ENCODE data around the gene LRRC8D. TPM values are rescaled to one million over a fixed set of nuclear protein-coding genes. Genes with fewer than 3 reads are reported as not detected.
"Not testable (repeated sequence)": the region's sequence is repeated elsewhere in the genome, so short reads cannot be mapped to it uniquely, and the experiment has no call there.

The LRRC8D gene
- total RNA-seq = 10 to 100 TPM; 14.4 to 17.7 (median 15.7) TPM

DNA sequence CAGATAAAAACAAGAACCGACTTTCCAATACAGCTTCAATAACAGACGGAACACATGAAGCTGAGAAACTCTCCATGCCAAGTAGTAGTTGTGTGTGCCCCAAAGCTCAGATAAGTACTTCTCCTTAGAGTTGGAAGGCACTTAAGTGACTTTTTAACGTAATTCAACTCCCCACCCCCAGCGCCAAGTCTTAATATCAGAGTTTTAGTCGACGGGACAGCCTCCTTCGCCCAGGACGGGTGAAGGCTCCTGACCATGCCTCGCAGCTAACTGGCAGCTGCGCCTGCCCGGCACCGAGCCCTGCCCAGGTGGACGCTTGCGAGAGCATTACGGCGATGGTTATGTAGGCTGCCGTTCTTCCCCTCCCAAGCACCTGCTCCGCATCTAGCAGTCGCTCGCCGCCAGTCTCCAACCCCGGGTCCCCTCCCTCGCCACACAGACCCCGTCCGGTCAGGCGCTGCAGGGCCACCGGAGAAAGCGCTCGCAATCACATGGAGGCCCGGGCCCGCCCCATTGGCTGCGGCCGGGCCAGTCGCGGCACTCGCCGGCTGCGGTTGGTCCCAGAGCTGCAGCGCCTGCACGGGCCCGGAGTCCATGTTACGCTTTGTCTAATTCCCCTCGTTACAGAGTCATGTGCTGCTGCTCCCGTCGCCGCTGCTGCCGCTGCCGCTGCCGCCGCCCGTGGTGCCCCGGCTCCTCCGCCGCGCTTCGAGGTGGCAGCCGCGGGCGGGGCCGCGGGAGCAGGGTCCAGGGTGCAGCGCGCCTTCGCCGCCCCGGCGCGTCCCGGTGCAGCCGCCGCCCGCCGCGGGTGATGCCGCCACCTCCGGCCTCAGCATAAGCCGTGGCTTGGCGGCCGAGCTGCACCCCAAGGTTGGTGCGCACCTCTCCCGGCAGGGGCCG, at the start of gene LRRC8D:
Gene LRRC8D (plus strand): TSS at position 611 of the 900 bp plus-strand sequence. CDS start 112,037 bp downstream, outside the sequence.
- intact Hi-C loops (cut with DNase I; ENCODE audit: low total_unique reads) = no loop called here
- WGBS, 2 donors = 0 to 1% methylated on average over 31 to 46 of the region's 82 CpGs
- H3K4me3 ChIP-seq (ENCODE audit: low read depth, poor library complexity, severe bottlenecking) = peak within 1 kb of the TSS; percentile 82
- TF ChIP-seq POLR2A (IDR thresholded peaks at IDR 0.05) = no peak
- TF ChIP-seq, protein P1, sequence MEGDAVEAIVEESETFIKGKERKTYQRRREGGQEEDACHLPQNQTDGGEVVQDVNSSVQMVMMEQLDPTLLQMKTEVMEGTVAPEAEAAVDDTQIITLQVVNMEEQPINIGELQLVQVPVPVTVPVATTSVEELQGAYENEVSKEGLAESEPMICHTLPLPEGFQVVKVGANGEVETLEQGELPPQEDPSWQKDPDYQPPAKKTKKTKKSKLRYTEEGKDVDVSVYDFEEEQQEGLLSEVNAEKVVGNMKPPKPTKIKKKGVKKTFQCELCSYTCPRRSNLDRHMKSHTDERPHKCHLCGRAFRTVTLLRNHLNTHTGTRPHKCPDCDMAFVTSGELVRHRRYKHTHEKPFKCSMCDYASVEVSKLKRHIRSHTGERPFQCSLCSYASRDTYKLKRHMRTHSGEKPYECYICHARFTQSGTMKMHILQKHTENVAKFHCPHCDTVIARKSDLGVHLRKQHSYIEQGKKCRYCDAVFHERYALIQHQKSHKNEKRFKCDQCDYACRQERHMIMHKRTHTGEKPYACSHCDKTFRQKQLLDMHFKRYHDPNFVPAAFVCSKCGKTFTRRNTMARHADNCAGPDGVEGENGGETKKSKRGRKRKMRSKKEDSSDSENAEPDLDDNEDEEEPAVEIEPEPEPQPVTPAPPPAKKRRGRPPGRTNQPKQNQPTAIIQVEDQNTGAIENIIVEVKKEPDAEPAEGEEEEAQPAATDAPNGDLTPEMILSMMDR (IDR thresholded peaks at IDR 0.05) = no peak
- DNase-seq (ENCODE audit: low spot score in 2 of 2) = peak; percentile 69 to 93

DNA sequence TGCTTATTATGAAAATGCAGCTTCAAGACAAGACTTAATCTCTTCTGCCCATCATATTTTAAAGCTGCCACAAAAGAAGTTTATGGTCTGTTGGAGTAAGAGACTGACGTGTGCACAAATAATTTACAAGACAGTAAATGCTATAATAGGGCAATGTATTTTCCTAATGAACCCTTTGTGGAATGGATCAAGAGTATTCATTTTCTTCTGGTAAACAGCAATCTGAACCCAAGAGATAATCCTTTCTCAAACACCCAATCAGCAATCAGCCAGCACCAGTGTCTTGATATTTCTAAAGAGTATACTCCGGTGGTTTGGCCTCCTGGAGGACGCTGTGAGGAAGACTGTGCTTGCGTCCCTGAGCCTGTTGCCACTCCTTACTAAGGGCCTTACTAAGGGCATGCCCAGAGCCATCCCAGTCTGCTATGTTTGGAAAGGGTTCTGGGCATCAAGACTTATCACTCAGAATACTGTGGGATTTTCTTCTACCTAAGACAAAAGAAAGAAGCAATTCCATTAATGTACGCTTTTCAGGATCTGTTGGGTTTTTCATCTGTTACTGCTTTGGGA, 48.8 kb upstream of the LRRC8D start:
- intact Hi-C loops (cut with DNase I; ENCODE audit: low total_unique reads) = no loop called here
- no peak for DNase-seq (ENCODE audit: low spot score in 2 of 2)
- WGBS, 2 donors = 87 to 90% methylated on average over 5 of the region's 5 CpGs
- no peak for TF ChIP-seq POLR2A (IDR thresholded peaks at IDR 0.05)
- TF ChIP-seq, protein P1 (IDR thresholded peaks at IDR 0.05) = no peak
- H3K4me3 ChIP-seq (ENCODE audit: low read depth, poor library complexity, severe bottlenecking) = no peak overlapping the region

DNA sequence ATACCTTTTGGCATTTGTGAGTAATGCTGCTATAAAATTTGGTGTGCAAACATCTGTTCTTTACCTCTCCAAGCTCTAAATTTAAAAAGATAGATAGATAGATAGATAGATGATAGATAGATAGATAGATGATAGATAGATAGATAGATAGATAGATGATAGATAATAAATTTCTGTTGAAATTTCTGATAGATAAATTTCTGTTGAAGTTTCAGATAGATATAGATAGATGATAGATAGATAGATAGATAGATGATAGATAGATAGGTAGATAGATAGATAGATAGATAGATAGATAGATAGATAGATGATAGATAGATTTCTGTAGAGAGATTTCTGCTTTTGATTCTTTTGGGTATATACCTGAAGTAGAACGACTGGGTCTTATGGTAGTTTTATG, 44.7 kb upstream of the LRRC8D start:
- intact Hi-C loops (cut with DNase I; ENCODE audit: low total_unique reads); DNase-seq (ENCODE audit: low spot score in 2 of 2); H3K4me3 ChIP-seq (ENCODE audit: low read depth, poor library complexity, severe bottlenecking): not testable (repeated sequence)
- WGBS, 2 donors = 89 to 90% methylated on average over 1 of the region's 1 CpG

DNA sequence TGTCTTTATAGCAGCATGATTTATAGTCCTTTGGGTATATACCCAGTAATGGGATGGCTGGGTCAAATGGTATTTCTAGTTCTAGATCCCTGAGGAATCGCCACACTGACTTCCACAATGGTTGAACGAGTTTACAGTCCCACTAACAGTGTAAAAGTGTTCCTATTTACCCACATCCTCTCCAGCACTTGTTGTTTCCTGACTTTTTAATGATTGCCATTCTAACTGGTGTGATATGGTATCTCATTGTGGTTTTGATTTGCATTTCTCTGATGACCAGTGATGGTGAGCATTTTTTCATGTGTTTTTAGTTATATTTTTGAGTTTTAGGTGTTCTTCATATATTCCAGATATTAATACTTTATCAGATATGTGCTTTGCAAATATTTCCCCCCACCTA, 43.6 kb upstream of the LRRC8D start:
- H3K4me3 ChIP-seq (ENCODE audit: low read depth, poor library complexity, severe bottlenecking); DNase-seq (ENCODE audit: low spot score in 2 of 2); intact Hi-C loops (cut with DNase I; ENCODE audit: low total_unique reads): not testable (repeated sequence)
- WGBS, 2 donors = 91 to 92% methylated on average over 2 of the region's 2 CpGs

DNA sequence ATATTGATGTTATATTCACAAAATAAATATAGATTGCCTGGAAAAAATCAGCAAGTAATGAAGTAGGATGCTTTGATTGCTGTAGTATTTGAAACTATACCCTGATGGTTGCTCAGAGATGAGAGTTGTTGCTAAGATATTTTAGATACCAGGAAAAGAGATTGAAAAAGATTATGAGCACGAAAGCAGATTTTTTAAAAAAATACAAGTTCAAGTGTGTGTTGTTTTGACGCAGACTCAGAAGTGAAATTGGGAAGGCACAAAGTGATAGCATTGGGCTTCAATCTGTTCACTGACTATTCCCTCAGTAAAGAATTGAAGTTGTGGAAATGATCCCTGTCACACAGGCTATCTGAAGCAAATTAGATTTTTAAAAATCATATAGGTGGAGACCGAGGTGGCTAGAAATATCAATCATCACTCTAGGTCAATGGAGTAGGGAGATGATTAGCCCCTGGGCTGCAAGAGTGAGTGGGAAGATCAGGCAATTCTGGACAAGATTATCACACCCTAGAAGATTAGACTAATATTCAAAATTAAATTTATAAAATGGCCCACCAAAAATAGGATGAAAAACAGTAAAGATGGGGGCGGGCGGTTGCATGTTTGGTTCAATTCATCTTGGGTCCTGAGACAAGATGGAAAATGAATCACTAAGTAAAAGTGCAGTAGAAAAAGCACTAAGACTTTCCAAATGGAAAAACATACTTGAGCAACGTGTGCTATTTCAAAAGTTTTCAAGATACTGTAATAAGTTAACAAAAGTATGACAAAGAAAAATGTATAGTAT, 41.5 kb upstream of the LRRC8D start:
- no peak overlapping the region for H3K4me3 ChIP-seq (ENCODE audit: low read depth, poor library complexity, severe bottlenecking)
- TF ChIP-seq POLR2A (IDR thresholded peaks at IDR 0.05) = no peak
- TF ChIP-seq, protein P1 (IDR thresholded peaks at IDR 0.05) = no peak
- intact Hi-C loops (cut with DNase I; ENCODE audit: low total_unique reads) = no loop called here
- 82 to 84% methylated on average over 6 of the region's 6 CpGs for WGBS, 2 donors
- no peak for DNase-seq (ENCODE audit: low spot score in 2 of 2)

DNA sequence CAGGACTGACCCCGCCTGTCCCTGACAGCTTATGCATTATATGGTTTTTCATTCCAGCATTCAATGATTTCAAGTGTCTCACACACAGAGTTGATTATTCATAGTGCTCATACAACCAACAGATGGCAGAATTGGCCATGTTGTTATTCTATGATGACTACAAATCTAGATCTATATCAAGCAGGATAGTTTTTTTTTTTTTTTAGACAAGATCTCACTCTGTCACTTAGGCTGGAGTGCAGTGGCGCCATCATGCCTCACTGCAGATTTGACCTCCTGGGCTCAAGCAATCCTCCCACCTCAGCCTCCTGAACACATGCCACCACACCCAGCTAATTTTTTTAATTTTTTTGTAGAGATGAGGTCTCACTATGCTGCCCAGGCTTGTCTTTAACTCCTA, 40.1 kb upstream of the LRRC8D start:
- H3K4me3 ChIP-seq (ENCODE audit: low read depth, poor library complexity, severe bottlenecking) = no peak overlapping the region
- TF ChIP-seq, protein P1 (IDR thresholded peaks at IDR 0.05) = no peak
- TF ChIP-seq POLR2A (IDR thresholded peaks at IDR 0.05) = no peak
- WGBS, 2 donors = 60 to 74% methylated on average over 2 of the region's 2 CpGs
- intact Hi-C loops (cut with DNase I; ENCODE audit: low total_unique reads) = no loop called here
- no peak for DNase-seq (ENCODE audit: low spot score in 2 of 2)

Data from lower leg skin (tissue), 4 donors.